Breast epithelium (tissue), 4 donors: Measurements from ENCODE around the gene SPIRE1. TPM values are rescaled to one million over a fixed set of nuclear protein-coding genes. Genes with fewer than 3 reads are reported as not detected.

Source experiments
- DNase-seq, 2 donors: peaks; one replicate each; pipeline ENCODE4 v3.0.0-alpha.2; 2019; ENCODE audit warnings: low spot score in 2 of 2
- H3K27ac ChIP-seq, 2 donors: fragments of 200-600 bp; sonication (generic) in 1 of 2; one replicate each; pipeline ENCODE4 v1.5.1; 2016 to 2019; ENCODE audit warnings: mild to moderate bottlenecking in 1 of 2
- H3K27me3 ChIP-seq, 2 donors: fragments of 200-600 bp; sonication (generic) in 1 of 2; one replicate each; pipeline versions ENCODE4 v1.5.1 to v1.6.0; 2017 to 2019; ENCODE audit warnings: control low read depth in 1 of 2, mild to moderate bottlenecking in 1 of 2
- H3K36me3 ChIP-seq: fragments of 200-600 bp; one replicate; pipeline ENCODE4 v1.5.1; 2019
- H3K4me1 ChIP-seq, 2 donors: fragments of 200-600 bp; sonication (generic); one replicate each; pipeline ENCODE4 v1.5.1; 2016 to 2019; ENCODE audit warnings: control low read depth in 1 of 2
- H3K4me3 ChIP-seq, 3 donors: fragments of 200-600 bp; sonication (generic); 1 replicate in 2 of 3; 2 replicates in 1 of 3; pipeline ENCODE4 v1.5.1; 2016 to 2019; ENCODE audit warnings: mild to moderate bottlenecking in 3 of 3, moderate library complexity in 2 of 3
- H3K9me3 ChIP-seq, 2 donors: fragments of 200-600 bp; sonication (generic) in 1 of 2; one replicate each; pipeline ENCODE4 v1.5.1; 2016 to 2019; ENCODE audit warnings: control low read depth in 1 of 2
- POLR2A ChIP-seq: fragments of 450-650 bp; IDR thresholded peaks from one replicate; pipeline ENCODE4 v1.6.1; 2016; ENCODE audit warnings: antibody characterized with exemption, mild to moderate bottlenecking, moderate library complexity
- POLR2AphosphoS5 ChIP-seq, 3 donors: sonication (generic); formaldehyde crosslinking; IDR thresholded peaks; one replicate each; pipeline ENCODE4 v1.6.1; 2017; ENCODE audit warnings: antibody characterized with exemption in 3 of 3
- intact Hi-C: fragments of 100-400 bp; cut with DNase I; formaldehyde crosslinking; loops from one replicate; pipeline ENCODE4 v1.15.1; 2023; ENCODE audit warnings: low total_unique reads
- total RNA-seq, 3 donors: library from RNA; depleted of rRNA; stranded (reverse); fragments of >200 nt; gene quantifications; one replicate each; pipeline ENCODE4 v1.1.0, GENCODE V29; 2016
- TF ChIP-seq, protein P1 (sequence below), 3 donors: fragments of 450-650 bp; IDR thresholded peaks; one replicate each; pipeline ENCODE4 v1.5.1; 2016 to 2017; ENCODE audit warnings: antibody characterized with exemption in 3 of 3, mild to moderate bottlenecking in 3 of 3, moderate library complexity in 3 of 3

Gene SPIRE1
- total RNA-seq, 3 donors from 2014 or later, result 24.3 to 38.5 (median 25.9) TPM

GRCh38 chr18:12455496-12455895, 202.4 kb downstream of the SPIRE1 start:
- Histone ChIP-seq H3K27me3 (no peaks in the 10 kb centered on the region), H3K36me3 (no peaks in the 10 kb centered on the region), H3K4me1 (no peaks in the 10 kb centered on the region), H3K27ac (no peak overlapping the region), H3K9me3 (no peaks in the 10 kb centered on the region), H3K4me3 (no peak overlapping the region)
- intact Hi-C loops, result no loop called here
- DNase-seq, result no peak
- TF ChIP-seq, protein P1, sequence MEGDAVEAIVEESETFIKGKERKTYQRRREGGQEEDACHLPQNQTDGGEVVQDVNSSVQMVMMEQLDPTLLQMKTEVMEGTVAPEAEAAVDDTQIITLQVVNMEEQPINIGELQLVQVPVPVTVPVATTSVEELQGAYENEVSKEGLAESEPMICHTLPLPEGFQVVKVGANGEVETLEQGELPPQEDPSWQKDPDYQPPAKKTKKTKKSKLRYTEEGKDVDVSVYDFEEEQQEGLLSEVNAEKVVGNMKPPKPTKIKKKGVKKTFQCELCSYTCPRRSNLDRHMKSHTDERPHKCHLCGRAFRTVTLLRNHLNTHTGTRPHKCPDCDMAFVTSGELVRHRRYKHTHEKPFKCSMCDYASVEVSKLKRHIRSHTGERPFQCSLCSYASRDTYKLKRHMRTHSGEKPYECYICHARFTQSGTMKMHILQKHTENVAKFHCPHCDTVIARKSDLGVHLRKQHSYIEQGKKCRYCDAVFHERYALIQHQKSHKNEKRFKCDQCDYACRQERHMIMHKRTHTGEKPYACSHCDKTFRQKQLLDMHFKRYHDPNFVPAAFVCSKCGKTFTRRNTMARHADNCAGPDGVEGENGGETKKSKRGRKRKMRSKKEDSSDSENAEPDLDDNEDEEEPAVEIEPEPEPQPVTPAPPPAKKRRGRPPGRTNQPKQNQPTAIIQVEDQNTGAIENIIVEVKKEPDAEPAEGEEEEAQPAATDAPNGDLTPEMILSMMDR (IDR thresholded peaks at IDR 0.05), result no peak
- TF ChIP-seq POLR2A (no peak), POLR2AphosphoS5 (IDR thresholded peaks at IDR 0.05) (no peak)

GRCh38 chr18:12452784-12453183, 205.1 kb downstream of the SPIRE1 start:
- no peak overlapping the region for H3K27ac ChIP-seq
- no peaks in the 10 kb centered on the region for H3K27me3 ChIP-seq
- H3K4me3 ChIP-seq, result no peak overlapping the region
- H3K36me3 ChIP-seq, result no peaks in the 10 kb centered on the region
- intact Hi-C loops, result no loop called here
- H3K9me3 ChIP-seq, result no peaks in the 10 kb centered on the region
- no peak for DNase-seq
- H3K4me1 ChIP-seq, result no peaks in the 10 kb centered on the region
- TF ChIP-seq, protein P1 (IDR thresholded peaks at IDR 0.05), result no peak
- TF ChIP-seq POLR2A (no peak), POLR2AphosphoS5 (IDR thresholded peaks at IDR 0.05) (no peak)

- no peaks in the 10 kb centered on the region for H3K36me3 ChIP-seq
- no peaks in the 10 kb centered on the region for H3K4me1 ChIP-seq
- DNase-seq, result no peak
- H3K9me3 ChIP-seq, result no peaks in the 10 kb centered on the region
- H3K27ac ChIP-seq, result no peak overlapping the region
- H3K27me3 ChIP-seq, result no peaks in the 10 kb centered on the region
- intact Hi-C loops, result no loop called here
- TF ChIP-seq, protein P1 (IDR thresholded peaks at IDR 0.05), result no peak
- TF ChIP-seq POLR2AphosphoS5 (IDR thresholded peaks at IDR 0.05) (no peak), POLR2A (no peak)
- H3K4me3 ChIP-seq, result no peak overlapping the region
Observed at GRCh38 chr18:12451428-12451827, 206.5 kb downstream of the SPIRE1 start.

DNA sequence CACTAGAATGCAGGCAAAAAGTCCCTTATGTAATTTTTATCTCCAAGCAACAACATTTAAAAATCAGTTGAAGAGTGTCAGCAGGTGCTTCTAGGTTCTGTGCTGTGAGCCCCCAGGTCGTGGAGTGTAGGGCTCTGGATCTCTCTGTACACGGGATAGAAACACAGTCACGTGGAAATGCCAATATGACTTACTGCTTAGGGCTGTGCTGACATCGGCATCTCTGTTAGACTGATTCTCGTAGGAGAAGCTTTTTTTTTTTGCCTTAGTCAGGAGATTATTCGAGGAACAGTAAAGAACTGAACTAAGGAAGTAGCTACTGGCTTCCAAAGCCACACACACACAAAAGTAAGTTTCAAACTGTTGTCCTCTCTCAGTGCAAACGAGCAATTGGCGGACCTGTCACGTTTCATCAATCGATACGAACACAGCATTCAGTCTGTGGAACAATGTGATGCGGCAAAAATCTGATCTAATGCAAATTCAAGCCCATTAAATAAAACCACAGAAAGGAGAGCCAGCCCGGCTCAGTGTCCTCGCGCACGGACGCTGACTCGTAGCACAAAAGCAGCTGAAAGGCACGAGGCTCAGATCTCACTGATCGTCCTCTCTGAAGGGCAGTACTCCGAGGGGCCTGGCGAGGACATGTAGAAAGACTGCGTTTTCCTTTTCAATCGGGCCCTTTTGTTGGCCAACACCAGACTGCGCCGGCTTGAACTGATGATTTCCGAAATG, 208.7 kb downstream of the SPIRE1 start:
- Histone ChIP-seq H3K9me3 (peaks cover 5 to 6% of the 10 kb centered on the region in 2 donors), H3K27ac (no peak overlapping the region), H3K4me3 (no peak overlapping the region), H3K27me3 (no peaks in the 10 kb centered on the region), H3K36me3 (no peaks in the 10 kb centered on the region), H3K4me1 (no peaks in the 10 kb centered on the region)
- TF ChIP-seq, protein P1 (IDR thresholded peaks at IDR 0.05), result no peak
- TF ChIP-seq POLR2A (no peak), POLR2AphosphoS5 (IDR thresholded peaks at IDR 0.05) (no peak)
- intact Hi-C loops, result no loop called here
- DNase-seq, result no peak

- Histone ChIP-seq H3K9me3 (peaks cover 17 to 25% of the 10 kb centered on the region in 2 donors), H3K27me3 (no peaks in the 10 kb centered on the region), H3K36me3 (no peaks in the 10 kb centered on the region), H3K27ac (no peak overlapping the region), H3K4me3 (no peak overlapping the region), H3K4me1 (no peaks in the 10 kb centered on the region)
- no peak for TF ChIP-seq POLR2A
- TF ChIP-seq, protein P1 (IDR thresholded peaks at IDR 0.05), result no peak
- TF ChIP-seq POLR2AphosphoS5 (IDR thresholded peaks at IDR 0.05), result no peak
- intact Hi-C loops, result no loop called here
- DNase-seq, result no peak
Observed at GRCh38 chr18:12445554-12445953, 212.4 kb downstream of the SPIRE1 start.
